HL-60 (cell line): ENCODE measurements around the gene ARHGEF37.

Experiments used
- DNase-seq, 2 experiments: peaks; one replicate each; pipeline ENCODE4 v3.0.0-alpha.2; 2010 to 2020; ENCODE audit warnings: low read depth in 1 of 2, low spot score in 1 of 2
- H3K27ac ChIP-seq: fragments of 250-450 bp; sonication (Bioruptor Pico); replicated peaks from 2 replicates; pipeline ENCODE4 v1.5.1; 2020; ENCODE audit warnings: mild to moderate bottlenecking, moderate library complexity
- H3K27me3 ChIP-seq: fragments of 250-450 bp; sonication (Bioruptor Pico); 2 replicates; pipeline ENCODE4 v1.5.1; 2021; ENCODE audit warnings: mild to moderate bottlenecking, moderate library complexity; ENCODE audit not compliant: insufficient read depth, poor library complexity, severe bottlenecking
- H3K4me3 ChIP-seq: replicated peaks from 2 replicates; pipeline ENCODE4 v1.5.1; 2011; ENCODE audit warnings: mild to moderate bottlenecking, control low read depth, low read length; ENCODE audit not compliant: insufficient read depth
- CTCF ChIP-seq: IDR thresholded peaks from one replicate; pipeline ENCODE4 v1.5.1; 2011; ENCODE audit warnings: low read length, control low read depth, inconsistent platforms; ENCODE audit not compliant: insufficient read depth
- GABPA ChIP-seq: IDR thresholded peaks from 2 replicates; pipeline ENCODE4 v1.6.1; 2012; ENCODE audit warnings: low read depth
- POLR2AphosphoS5 ChIP-seq: IDR thresholded peaks from 2 replicates; pipeline ENCODE4 v1.6.1; 2012; ENCODE audit warnings: low read depth
- REST ChIP-seq: IDR thresholded peaks from 2 replicates; pipeline ENCODE4 v1.6.1; 2012; ENCODE audit warnings: low read depth; ENCODE audit not compliant: insufficient replicate concordance
- SPI1 ChIP-seq: IDR thresholded peaks from 2 replicates; pipeline ENCODE4 v1.6.1; 2012; ENCODE audit warnings: low read depth, mild to moderate bottlenecking, borderline replicate concordance

The ARHGEF37 gene

DNA sequence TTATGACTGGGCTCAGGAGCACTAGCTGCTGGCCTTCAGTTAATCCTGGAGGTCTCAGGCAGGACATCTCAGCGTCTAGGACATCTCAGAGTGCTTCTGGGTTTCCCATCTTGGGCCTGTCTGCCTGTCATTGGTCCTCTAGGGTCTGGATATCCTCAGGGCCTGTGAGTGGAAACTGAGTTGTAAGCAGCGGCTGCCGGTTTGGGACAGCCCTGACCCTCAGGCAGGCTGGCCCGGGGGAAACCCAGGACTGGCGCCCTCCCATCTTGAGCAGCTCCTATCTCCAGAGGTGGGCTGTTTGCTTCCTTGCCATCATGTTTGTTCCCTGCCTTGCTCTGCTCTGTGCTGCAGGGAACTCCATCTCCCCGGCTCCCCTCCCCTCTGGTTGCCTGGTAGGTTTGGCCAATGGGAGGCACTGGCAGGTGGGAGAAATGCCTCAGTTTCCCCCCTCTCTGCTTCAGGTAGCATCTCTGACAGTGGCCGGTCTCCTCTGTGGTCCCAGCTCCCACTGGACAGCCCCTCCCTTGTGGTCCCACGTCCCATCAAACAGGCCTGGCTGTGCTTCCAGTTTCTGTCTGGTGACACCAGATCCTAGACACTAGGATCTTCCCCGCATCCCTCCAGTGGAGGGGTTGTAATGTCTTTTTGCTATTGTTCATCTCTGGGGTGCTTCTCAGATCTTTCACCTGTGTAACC, 57.4 kb downstream of the ARHGEF37 start:
- no peak overlapping the region for H3K27ac ChIP-seq
- no peaks in the 10 kb centered on the region for H3K27me3 ChIP-seq
- DNase-seq: no peak
- TF ChIP-seq CTCF: no peak
- no peak for TF ChIP-seq GABPA
- no peak for TF ChIP-seq POLR2AphosphoS5
- TF ChIP-seq REST: no peak
- no peak for TF ChIP-seq SPI1
- H3K4me3 ChIP-seq: no peak overlapping the region

DNA sequence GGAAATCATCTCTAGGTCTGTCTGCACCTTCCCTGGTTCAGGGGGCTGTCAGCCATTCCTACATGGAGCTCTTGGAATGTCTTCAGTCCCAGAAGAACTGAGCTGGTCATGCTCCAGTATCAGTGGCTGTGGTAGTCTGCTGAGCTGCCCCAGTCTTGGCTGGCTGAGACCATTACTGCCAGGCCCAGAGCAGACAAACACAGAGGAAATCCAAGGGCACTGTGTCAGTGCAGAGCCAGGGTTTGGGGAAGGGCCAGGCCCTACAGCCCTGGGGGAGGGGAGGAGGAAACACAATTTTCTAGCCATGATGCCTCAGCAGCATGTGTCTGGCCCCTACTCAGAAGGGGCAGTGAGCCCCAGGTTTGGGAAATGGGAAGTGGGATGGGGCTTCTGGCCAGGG, 58.4 kb downstream of the ARHGEF37 start:
- no peak overlapping the region for H3K27ac ChIP-seq
- peak in 1 of 2 experiments; percentile 23 for DNase-seq
- TF ChIP-seq CTCF (no peak), GABPA (no peak), POLR2AphosphoS5 (no peak), REST (no peak), SPI1 (peak; percentile 22; the same call in 1 of the 2 replicates)
- no peaks in the 10 kb centered on the region for H3K27me3 ChIP-seq
- no peak overlapping the region for H3K4me3 ChIP-seq

- no peak for TF ChIP-seq POLR2AphosphoS5
- no peak for TF ChIP-seq SPI1
- TF ChIP-seq GABPA: no peak
- TF ChIP-seq CTCF: no peak
- no peak for TF ChIP-seq REST
- H3K4me3 ChIP-seq: no peak overlapping the region
- no peak for DNase-seq
- H3K27me3 ChIP-seq: no peaks in the 10 kb centered on the region
- H3K27ac ChIP-seq: no peak overlapping the region
Observed at GRCh38 chr5:149640350-149640999, 59.2 kb downstream of the ARHGEF37 start.
